Smooth muscle cell of the brain vasculature (primary cell): ENCODE results near the gene OSTF1.
A peak's percentile ranks its signal among the peaks of the same experiment; 100 is the strongest.

Experiments
- DNase-seq: peaks from one replicate; pipeline ENCODE4 v3.0.0-alpha.2; 2012; ENCODE audit warnings: low read depth, low spot score

Gene OSTF1

GRCh38 chr9:75163764-75164163, 75.5 kb downstream of the OSTF1 start:
- no peak for DNase-seq

DNA sequence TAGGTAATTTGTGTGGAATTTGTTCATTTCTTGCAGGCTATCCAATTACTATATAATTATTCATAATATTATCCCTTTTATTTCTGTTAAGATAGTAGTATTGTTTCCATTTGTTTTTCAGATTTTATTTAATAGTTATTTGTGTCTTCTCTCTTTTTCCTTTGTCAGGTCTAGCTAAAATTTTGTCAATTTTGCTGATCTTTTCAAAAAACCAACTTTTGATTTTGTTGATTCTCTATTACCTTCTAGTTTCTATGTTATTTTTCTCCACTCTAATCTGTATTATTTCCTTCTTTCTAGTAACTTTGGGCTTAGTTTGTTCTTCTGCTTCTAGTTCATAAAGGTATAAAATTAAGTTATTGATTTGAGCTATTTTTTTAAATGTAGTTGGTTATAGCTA, 76.3 kb downstream of the OSTF1 start:
- no peak for DNase-seq

DNA sequence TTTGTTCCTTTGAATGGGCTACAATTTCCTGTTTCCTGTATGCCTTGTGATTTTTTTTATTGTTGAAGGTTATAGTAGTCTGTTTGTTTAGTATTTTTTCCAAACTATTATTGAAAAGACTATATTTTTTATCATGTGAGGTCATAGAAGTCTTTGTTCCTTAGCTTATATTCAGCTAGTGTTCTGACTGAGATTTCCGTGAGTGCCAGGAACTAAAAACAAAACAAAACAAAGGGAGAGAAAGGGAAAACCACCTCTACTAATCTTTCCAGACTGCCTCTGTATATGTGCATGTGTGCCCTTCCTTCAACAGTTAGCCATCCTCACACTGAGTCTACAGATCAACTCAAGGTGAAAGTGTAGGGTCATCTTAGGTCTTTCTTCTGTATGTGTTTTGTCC, 79.0 kb downstream of the OSTF1 start:
- no peak for DNase-seq

- DNase-seq = no peak
Measured at GRCh38 chr9:75168270-75169178, 80.2 kb downstream of the OSTF1 start.

- no peak for DNase-seq
Measured at GRCh38 chr9:75169623-75170022, 81.3 kb downstream of the OSTF1 start.

DNA sequence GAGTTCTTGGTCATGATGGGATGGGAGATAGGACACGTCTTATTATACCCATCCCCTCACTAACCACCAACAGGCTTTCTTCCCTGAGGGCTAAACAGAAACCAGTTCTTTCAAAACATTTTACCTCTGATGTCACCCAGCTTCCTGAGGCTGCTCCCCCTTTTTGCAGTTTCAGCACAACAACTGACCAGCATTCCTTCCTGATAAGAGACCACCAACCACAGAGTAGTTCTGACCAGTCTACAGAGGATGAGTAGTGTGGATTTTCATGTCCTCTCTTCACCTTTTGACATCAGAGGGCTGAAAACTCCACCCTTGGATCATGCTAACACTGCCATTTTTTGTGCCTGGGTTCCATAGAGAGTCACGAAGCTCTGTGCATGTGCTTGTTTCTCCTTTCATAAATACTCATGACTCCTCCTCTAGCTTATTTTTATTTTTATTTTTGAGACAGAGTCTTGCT, 82.6 kb downstream of the OSTF1 start:
- DNase-seq = no peak

GRCh38 chr9:75175395-75175794, 87.1 kb downstream of the OSTF1 start:
- no peak for DNase-seq

DNA sequence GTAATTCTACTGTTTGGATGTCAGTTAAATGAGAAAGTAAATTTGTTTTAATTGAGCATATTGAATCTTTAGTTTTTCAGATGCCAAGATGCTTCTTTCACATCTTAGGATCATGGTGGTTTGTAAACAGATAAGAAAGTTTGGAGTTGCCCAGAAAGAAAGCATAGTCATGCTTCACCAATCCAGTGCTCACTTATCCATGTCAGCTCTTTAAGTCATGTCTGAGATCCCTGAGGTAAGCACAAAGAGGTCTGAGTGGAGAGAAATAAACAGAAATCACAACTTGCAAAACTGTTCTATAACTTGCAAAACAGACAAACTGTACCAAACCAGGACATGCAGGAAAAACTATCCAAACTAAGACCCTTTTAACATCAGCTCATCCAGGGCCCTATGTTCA, 87.7 kb downstream of the OSTF1 start:
- no peak for DNase-seq

DNA sequence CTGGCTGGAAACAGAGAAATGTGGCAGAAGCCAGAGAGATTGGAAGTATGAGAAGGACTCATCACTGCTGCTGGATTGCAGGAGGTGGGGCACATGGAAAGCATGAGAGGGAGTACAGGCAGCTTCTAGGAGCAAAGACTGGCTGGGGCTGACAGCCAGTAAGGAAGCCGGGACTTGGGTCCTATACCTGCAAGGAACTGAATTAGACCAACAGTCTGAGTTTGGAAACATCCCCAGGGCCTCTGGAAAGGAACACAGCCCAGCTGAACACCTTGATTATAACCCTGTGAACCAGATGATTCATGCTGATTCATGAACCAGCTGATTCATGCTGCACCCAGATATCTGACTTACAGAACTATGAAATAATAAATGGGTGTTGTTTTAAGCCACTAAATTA, 93.4 kb downstream of the OSTF1 start:
- no peak for DNase-seq

GRCh38 chr9:75183306-75183705, 95.0 kb downstream of the OSTF1 start:
- DNase-seq = no peak

- DNase-seq = no peak
Measured at GRCh38 chr9:75184471-75184870, 96.2 kb downstream of the OSTF1 start.

DNA sequence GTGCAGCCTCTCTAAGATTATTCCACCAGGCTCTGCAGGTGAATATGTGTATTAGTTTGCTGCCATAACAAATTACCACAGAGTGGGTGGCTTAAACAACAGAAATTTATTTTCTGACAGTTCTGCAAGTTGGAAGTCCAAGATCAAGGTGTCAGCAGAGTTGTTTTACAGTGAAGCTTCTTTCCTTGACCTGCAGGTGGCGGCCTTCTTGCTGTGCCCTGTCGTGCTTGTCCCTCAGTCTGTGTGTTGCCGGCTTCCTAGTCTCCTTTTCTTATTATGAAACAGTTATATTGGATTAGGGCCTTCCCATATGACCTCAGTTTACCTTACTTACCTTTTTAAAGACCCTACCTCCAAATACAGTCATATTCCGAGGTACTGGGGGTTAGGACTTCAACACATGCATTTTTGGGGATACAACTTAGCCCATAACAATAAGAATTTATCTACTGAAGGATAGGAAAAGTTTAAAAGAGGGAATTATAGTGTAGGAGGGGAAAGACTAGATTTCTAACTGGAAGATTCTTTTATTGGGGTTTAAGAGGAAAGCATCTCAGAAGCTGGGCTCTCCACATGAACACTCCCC, 97.4 kb downstream of the OSTF1 start:
- DNase-seq = no peak

- peak; percentile 18 for DNase-seq
Measured at GRCh38 chr9:75186767-75187380, 98.6 kb downstream of the OSTF1 start.

- DNase-seq = no peak
Measured at GRCh38 chr9:75188756-75189155, 100.4 kb downstream of the OSTF1 start.

DNA sequence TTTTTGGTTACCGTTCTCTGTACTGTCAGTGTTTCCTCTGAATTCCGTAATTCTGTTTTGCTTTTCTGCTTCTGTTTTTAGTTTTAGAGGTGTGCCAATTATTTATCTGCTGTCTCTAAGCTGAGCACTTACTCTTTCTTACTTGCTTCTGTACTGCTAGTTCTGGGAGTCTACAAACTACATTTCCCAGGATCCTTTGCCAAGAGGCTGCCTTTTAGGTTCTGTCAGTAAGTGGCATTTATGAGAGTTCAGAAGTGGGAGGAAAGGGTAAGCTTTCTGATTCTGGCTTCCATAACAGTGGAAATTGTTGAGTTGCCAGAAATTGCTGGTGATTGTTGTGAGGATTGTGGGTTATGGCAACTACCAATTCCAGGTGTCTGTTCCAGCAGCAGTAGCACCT, 102.4 kb downstream of the OSTF1 start:
- no peak for DNase-seq
